Stimulated activated CD8-positive, alpha-beta memory T cell treated with anti-CD3 and anti-CD28 coated beads, Interleukin-7, amount 100 ng/mL, for 4 hours (primary cell): ENCODE measurements around the gene TNKS2.
A peak's percentile ranks its signal among the peaks of the same experiment; 100 is the strongest.

Source experiments
- DNase-seq, 2 donors: peaks; one replicate each; pipeline ENCODE4 v3.0.0-alpha.2; 2020; ENCODE audit warnings: low read depth in 2 of 2

The TNKS2 gene

DNA sequence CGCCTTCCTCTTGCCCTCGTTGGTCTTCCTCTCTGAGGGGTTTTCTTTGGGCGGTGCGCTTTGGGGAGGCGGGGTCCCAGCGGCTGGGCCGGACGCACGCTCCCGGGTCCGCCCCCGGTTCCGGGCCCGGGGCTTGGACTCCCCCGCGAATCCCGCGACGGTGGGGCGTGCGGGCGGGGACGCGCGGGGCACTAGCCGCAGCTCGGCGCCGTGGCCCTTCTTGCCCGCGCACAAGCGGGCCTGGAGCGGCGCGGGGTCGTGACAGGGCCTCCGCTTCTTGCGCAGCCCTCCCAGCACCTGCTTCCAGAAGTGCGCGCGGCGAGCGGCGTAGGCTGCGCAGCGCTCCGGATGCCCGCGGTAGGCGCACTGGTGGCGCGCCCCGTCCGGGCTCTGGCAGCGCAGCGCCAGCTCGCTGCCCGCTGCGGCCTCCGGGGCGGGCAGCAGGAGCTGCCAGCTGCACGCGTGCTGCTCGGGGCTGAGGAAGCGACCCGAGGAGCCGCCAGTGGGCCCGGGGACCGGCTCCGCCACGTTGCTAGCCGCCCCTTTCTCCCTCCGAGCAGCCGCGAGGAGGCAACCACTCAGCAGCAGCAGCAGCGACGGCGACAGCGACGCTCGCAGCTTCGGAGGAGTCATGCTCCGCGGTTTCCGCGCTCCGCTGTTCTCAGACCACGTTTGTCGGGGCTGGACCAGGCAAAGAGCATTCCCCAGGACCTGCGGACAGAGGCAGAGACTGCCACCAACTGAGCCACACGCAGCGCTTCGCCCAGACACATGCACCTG is 110.3 kb downstream of the TNKS2 start:
- DNase-seq, result peak; percentile 34 to 68

DNA sequence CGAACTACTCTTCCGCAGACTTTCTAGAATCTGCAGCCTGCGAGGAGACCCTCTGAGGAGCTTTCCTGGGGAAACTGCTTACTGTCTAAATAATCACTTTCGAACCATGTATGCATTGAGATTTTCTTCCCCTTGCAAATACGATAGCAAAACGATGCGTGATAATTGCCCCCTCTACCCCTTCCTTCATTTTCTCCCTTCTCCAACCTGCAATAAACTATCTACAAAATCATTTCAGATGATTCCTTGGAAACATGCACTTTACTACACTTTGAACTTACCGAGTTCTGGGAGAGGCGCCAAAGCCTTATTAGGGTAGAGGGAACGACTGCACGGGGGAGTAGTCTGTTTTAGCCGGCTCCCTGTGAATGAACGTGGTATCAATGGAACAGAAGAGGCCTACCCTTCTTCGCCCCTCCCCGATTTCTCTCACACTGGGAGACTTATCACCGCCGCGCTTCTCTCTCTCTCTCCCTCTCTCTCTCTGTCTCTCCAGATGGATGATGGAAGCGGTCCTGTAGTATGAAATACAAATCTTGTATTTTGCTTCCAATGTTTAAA is 111.0 kb downstream of the TNKS2 start, which contains the start of gene FGFBP3:
TSS of gene FGFBP3 (minus strand) at position 370 of the 561 bp plus-strand sequence. CDS start 517 bp downstream, outside the sequence.
- DNase-seq, result peak in 1 of 2 donors; percentile 8

DNA sequence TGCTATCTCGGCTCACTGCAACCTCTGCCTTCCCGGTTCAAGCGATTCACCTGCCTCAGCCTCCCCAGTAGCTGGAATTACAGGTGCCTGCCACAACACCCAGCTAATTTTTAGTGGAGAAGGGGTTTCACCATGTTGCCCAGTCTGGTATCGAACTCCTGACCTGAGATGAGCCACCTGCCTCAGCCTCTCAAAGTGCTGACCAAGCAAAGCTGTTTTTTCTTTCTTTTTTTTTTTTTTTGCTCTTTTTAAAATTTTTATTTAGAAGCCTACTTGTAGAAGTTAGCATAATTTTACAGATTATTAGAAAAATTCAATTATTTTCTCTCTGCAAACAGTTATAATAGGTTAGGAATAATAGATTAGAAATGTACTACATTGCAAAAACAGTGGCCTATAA is 112.2 kb downstream of the TNKS2 start:
- no peak for DNase-seq
